NCI-H82 treated with DMSO at 0.1 percent for 48 hours (cell line): ENCODE data around the gene EHBP1L1.

Source experiments
- DNase-seq: peaks from one replicate; lab custom pipeline; 2025; ENCODE audit not compliant: unreplicated experiment; lab: John Stamatoyannopoulos, UW

EHBP1L1 gene

DNA sequence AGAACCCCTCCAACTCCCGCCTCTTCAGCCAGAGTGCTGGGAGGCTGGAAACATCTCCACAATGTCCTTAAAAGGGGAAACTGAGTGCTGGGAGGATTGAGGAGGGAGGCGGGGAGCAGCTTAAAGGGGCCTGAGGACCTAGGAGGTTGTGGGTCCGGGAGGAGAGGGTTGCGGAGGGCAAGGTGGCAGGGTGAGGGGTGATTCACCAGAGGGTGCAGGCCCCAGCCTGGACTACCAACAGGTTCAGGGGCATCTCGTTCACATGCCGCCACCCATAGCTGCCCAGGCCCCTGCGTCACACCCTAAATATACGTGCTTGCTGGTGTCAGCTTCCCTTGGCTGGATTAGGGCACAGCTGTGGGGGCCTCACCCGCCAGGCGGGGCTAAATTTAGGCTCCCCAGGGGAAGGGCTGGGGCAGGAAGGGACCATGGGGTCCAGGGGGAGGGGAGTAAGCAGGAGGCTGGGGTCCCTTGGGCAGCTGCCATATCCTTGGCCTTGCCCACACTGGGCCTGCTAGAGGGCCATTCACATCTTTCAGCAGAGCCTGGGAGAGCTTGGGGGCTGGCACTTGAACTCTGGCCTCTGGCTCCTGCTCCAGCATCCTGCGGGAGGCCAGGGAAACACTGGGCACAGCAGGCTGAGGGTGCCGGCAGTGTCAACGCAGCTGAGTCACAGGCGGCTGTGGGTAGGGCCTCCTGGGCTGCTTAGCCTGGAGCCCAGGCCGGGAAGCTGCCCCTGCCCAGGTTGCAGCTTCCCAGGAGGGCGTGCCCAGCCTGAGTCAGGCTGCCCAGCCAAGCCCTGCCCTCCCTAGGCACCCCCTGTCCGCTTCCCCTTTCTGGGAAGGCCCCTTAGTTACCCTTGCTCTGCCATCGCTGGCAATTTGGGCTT, 1.3 kb downstream of the EHBP1L1 start:
- DNase-seq, result no peak

DNA sequence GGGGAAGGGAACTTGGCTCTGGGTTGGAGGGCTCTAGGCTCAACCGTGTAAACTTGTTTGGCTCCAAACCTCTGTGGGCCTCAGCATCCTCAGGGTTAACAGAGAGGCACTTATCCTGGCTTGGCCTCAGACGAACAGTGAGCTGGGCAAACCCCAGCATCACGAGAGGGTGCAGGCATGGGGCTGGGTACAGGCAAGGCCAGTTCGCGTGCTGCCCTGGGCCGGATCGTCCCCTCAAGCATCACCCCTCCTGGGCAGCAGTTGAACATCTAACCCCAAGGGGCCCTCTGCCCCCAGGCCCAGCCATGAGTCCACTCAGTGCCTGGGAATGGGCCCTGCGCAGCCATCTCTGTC, 1.9 kb downstream of the EHBP1L1 start:
- no peak for DNase-seq

DNA sequence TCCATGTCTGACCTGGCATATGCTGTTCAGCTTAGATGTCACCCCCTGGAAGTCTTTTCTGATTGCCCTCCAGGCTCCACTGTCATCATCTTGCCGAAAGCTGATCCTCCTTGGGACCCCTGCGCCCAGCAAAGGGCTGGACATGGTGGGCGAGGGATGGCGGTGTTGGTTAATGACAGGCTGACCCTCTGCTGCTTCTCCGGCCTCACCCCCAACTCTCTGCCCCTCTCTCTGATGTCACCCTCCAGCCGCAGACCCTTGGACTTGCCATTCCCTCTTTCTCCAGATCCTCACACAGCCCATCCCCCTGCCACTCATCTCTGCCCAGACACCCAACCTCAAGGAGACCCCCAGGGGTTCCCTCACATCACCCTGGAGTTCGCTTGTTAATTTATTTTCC, 2.3 kb downstream of the EHBP1L1 start:
- DNase-seq, result no peak

DNA sequence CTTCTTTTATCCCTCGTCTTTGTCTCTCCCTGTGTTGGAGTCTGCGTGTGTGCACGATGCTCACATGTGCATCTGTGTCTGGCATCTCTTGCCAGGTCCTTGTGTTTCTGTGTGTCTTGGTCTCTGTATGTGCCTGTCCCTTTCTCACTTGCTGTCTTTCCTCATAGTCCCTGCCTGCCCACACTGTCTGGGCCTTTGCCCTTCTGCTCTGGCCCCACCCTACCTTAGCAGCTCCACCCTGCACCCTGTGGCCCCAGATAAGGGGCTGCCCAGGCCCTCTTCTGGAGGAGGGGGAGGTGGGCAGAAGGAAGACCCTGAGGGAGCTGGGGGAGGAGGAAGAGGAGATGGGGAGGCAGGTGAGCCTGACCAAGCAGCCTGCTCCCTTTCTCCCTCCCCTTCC, 2.8 kb downstream of the EHBP1L1 start:
- no peak for DNase-seq

DNA sequence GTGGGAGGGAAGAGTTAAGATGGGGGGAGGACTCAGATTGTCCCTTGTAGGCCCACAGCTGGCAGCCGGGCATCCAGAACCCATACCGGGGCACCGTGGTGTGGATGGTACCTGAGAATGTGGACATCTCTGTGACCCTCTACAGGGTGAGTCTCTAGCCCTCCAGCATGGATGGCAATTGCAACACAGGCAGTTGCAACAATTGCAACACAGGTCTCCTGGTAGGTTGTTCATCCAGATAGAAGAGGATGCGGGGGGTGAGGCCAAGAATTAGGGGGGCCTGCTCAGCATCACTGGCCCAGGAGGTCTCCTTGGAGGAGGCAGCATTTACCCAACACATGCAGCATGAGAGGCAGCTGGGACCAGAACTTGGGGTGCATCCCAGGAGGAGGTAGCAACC, 3.4 kb downstream of the EHBP1L1 start:
- DNase-seq, result no peak

DNA sequence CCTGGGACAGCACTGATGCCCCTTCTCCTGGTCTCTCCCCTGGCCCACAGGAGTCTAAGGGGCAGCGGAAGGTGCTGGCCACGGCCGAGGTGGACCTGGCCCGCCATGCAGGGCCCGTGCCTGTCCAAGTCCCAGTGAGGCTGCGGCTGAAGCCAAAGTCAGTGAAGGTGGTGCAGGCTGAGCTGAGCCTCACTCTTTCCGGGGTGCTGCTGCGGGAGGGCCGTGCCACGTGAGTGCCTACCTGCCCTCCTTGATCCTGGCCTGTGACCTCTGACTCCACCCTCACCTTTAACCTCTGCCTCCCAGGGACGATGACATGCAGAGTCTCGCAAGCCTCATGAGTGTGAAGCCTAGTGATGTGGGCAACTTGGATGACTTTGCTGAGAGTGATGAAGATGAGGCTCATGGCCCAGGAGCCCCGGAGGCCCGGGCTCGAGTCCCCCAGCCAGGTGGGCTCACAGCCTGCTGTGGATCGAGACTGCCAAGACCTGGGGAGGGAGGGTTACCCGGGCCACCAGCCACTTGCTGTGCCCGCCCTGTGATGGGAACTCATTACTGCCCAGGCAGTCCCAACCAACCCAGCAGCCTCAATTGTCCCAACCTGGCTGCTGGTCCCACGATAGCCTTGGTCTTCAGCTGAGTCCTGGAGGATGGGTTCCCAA, 4.3 kb downstream of the EHBP1L1 start:
- no peak for DNase-seq

DNA sequence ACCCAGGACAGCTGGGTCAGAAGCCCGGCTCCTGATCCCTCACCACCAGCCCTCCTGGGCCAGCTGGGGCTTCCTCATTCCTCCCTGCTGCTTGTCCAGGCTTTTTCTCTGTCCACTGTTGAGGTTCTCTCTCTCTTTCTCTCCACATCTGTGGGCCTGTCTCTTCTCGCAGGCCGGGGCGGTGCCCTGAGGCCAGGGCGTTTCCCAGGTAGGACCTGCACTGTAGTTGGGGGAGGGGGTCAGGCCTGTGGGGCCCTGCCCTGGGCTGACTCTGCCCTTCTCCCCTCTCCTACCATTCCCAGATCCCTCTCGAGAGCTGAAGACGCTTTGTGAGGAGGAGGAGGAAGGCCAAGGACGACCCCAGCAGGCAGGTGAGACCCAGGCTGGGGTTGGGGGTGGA, 4.9 kb downstream of the EHBP1L1 start:
- no peak for DNase-seq

DNA sequence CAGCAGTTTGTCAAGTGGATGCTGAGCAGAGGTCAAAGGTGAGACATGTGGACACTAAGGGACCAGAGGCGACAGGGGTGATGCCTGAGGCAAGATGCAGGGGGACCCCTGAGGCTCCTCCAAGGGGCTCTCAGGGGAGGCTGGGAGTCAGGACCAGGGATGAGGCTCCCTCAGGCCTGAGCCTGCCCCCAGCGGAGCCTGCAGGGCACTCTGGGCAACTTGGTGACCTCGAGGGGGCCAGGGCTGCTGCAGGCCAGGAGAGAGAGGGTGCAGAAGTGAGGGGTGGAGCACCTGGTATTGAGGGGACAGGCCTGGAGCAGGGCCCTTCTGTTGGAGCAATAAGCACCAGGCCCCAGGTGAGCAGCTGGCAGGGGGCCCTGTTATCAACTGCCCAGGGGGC, 6.1 kb downstream of the EHBP1L1 start:
- no peak for DNase-seq

DNA sequence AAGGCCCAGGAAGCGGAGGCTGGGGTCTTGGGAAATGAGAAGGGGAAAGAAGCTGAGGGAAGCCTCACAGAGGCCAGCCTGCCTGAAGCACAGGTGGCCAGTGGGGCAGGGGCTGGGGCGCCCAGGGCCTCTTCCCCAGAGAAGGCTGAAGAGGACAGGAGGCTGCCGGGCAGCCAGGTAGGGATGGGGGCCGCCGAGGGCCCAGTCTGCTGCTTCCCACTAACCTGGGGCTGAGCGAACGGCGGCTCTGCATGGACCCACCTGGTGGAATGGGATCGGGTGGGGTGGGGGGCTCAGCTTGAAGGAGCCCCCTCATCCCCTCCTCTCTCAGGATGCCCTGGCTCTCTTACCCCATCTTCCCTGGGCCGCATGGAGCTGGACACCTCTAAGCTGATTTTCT, 7.7 kb downstream of the EHBP1L1 start:
- no peak for DNase-seq

DNA sequence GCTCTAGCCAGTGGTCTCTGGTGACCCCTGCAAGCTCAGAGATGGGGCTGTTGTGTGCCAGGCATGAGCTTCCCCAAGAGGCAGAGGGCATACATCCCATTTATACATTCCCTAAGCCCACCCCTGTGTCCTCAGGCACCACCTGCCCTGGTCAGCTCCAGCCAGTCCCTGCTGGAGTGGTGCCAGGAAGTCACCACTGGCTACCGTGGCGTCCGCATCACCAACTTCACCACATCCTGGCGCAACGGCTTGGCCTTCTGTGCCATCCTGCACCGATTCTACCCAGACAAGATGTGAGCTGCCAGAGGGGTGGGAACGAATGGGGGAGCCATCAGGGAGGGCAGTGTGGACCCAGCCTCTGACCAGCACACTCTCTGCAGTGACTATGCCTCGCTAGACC, 8.3 kb downstream of the EHBP1L1 start:
- no peak for DNase-seq

DNA sequence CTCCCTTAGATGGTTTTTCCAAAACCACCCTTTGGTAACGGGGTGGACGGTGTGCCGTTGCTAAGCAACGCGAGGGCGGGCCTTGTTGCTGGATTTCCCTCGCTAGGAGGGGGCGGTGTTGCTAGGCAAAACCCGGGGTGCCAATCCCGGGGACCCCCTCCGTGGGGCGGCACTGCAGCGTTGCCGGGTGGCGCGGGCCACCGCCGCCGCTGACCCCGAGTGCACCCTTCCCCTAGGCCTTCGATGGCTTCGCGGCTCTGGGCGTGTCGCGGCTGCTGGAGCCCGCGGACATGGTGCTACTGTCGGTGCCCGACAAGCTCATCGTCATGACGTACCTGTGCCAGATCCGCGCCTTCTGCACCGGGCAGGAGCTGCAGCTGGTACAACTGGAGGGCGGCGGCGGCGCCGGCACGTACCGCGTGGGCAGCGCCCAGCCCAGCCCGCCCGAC, 8.9 kb downstream of the EHBP1L1 start:
- no peak for DNase-seq

DNA sequence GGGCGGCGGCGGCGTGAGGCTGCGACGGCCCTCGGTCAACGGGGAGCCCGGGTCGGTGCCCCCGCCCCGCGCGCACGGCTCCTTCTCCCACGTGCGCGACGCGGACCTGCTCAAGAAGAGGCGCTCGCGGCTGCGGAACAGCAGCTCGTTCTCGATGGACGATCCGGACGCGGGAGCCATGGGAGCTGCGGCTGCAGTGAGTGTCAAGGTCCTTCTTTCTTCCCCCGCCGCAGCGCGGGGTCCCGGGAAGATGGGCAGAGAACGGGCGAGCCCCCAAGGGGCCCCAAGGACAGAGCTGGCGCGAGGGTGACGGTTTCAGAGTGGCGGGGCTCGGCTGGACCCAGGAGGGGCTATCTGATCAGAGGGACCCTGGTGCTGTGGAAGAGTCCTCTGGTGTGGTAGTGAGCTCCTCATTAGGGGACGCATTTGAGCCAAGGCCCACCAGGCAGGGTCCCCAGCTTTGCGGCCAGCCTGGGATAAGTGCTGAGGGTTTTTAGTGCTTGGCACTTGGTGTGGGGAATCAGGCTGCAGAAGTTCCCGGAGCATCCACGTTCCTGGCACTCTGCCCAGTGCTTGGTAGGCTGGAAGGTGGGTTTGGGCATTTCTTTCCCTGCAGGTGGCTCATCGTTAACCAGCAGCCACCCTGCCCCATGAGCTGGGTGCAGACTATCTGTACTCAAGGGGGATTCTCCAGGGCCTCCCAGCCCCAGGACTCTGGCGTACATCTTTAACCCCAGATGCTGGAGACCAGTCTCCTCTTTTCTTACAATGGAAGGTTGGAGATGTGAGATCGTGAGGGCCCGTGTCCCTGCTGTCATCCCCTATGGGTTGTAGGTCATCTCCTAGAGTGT, 9.8 kb downstream of the EHBP1L1 start:
- no peak for DNase-seq

DNA sequence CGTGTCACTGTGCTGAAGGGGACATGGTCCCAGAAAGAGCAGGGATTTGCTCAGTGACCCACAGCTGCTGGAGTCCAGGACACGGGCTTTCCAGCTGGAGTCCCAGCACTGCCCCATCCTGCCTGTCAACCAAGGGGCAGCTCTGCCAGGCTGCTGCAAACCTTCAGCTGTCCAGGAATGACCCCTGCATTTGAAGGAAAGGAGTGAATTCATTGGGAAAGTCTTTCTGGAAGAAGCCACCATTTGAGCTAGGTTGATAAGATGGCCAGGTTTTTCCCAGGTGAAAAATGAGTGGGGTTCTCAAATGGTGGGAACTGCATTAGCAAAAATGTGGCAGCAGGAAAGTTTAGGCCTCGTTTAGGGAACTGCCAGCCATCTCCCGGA, 10.4 kb downstream of the EHBP1L1 start:
- DNase-seq, result no peak

DNA sequence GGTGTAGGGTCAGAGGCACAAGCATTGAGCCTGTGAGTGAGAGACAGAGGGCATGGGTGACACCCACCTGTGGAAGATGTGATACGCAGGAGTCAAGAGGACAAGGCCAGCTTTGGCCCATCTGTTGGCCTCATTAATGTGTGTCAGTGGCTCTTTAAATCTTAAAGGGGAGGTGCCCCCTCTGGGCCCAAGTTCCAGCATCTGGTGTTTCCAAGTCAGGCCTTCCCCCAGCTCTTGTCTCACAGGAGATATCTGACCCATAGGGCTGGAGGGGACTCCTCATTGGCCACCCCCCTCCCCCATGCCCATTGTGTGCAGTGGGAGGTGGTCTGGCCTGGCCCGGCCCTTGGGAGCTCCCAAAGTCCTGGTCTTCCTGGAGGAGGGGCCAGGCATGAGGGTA, 10.8 kb downstream of the EHBP1L1 start:
- DNase-seq, result peak; percentile 49

DNA sequence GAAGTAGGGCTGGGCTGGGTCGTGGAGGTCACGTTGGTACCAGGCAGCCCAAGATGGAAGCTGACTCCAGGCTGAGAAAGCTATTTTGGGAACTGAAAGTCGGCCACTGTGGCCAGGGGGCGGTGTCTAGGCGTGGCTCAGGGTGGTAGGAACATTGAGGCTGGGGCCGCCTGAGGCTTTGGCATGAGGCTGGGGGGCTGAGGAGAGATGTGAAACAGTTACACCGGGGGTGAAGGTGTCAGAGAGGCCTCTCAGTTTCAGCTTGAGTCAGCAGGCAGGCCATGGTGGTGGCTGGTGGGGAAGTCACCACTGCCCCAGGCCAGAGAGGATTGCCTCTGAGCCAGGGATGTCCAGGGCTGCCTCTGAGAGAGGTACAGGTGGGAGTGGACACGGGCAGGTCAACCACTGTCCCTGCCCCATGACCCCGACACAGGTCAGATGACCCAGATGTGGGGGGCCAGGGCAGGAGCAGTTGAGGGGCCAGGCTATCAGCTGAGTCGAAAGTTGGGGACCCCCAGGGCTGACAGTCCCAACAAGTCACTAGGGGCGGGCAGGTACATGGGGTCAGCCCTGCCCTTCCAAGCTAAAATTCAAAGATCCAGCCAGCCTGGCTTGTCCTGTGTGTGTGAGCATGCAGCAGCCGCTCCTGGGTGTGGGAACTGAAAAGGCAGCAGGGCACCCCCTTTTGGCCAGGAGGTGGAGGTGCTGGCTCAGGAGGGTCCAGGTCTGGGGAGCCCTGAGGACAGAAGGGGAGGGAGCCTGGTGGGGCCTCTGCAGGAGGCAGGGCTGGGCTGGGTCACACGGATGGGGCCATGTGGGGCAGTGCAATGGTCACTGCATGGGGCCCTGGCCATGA, 12.6 kb downstream of the EHBP1L1 start:
- DNase-seq, result no peak

DNA sequence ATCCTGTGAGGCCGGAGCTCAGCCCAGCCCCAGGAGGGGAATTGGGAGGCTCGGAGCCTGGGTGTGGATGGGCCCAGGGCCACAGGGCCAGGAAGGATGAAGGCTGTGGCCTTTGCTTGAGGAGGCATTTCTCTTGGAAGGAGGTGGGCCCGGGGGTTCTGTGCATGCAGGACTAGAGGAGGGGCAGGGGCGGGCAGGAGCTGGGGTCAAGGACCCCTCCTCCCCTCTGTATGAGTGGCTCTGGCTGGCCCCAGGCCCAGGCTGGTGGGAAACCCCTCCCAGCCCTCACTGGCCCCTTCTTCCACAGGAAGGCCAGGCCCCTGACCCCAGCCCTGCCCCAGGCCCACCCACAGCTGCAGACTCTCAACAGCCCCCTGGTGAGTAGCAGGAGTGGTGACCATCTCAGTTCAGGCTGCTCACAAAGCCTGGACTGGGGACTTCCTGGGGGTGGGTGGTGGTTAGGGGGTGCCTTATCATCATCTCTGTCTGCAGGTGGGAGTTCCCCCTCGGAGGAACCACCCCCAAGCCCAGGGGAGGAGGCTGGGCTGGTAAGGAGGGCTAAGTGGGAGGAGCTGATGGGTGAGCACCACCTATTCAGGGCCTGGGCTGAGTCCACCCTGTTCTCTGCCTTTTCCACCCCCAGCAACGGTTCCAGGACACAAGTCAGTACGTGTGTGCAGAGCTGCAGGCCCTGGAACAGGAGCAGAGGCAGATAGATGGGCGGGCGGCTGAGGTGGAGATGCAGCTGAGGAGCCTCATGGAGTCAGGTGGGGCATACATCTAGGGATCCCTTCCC, 13.8 kb downstream of the EHBP1L1 start:
- DNase-seq, result no peak

DNA sequence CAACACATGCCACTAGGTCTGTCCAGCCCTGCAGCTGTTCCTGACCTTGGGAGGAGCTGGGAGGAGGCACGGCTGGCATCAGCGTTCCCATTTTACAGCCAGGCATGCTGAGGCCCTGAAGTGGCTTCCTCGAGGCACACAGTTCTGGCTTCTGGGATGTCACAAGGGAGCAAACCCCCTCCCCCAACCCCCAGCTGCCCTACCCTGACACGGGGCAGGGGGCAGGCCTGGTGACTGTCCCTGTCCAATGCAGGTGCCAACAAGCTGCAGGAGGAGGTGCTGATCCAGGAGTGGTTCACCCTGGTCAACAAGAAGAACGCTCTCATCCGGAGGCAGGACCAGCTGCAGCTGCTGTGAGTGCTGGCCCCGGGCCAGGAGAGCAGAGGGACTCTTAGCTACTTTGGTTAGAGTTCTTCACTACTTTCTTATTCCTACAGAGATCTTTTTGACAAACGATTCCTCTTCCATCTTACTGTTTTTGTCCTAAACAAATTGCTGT, 14.4 kb downstream of the EHBP1L1 start:
- no peak for DNase-seq

DNA sequence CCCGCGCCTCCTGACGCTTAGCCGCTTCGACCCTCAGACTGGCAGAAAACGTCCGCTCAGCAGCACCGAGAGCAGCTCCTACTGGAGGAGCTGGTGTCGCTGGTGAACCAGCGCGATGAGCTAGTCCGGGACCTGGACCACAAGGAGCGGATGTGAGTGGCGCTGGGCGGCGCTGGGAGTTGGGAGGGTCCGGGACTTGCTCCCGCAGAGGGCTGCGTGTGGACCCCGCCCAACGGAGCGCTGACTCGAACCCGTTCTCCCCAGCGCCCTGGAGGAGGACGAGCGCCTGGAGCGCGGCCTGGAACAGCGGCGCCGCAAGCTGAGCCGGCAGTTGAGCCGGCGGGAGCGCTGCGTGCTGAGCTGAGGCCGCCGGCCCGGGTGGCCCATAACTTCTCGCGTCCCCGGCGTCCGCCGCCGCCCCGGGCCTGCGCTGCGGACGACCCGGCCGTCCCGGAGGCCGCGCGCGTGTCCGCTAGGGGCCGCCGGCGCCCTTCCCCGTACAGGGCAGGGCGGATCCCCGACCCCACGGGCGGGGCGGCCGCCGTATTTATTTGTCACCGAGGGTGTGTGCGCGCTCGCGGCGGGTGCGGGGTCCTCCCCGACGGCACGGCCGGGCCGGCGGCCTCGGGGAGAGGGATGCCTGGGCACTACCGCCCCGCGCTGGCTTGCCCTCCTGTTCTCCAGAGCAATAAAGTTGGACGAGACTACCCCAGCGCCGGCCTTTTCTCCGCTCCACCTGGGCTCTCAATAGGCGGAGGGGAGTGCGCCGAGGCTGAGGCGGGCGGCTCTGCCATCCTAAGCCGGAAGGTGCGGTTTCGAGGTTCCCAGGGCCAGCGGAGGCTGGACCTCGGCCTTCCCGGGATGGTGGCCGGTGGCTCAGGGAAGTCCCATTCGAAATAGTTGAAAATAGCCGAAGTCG, 16.3 kb downstream of the EHBP1L1 start:
- no peak for DNase-seq
